HEK293T (cell line): ENCODE data around the gene LAMA3.

ENCODE experiments used
- CTCF ChIA-PET: fragments of 350-600 bp; formaldehyde crosslinking; extraction: SDS; loops from one replicate; lab custom pipeline; 2021; ENCODE audit warnings: antibody characterized with exemption, inconsistent platforms; lab: Yijun Ruan, JAX
- POLR2A ChIA-PET: fragments of 350-600 bp; formaldehyde crosslinking; extraction: SDS; loops from one replicate; lab custom pipeline; 2020; ENCODE audit warnings: antibody characterized with exemption, inconsistent platforms; lab: Yijun Ruan, JAX
- DNase-seq: peaks from one replicate; pipeline ENCODE4 v3.0.0; 2012; ENCODE audit warnings: mixed read lengths; ENCODE audit errors: extremely low spot score
- ARNT ChIP-seq: fragments of 450-650 bp; IDR thresholded peaks from 2 replicates; pipeline ENCODE4 v1.6.1; 2017; ENCODE audit warnings: mild to moderate bottlenecking
- BHLHE40 ChIP-seq: fragments of 450-650 bp; IDR thresholded peaks from 2 replicates; pipeline ENCODE4 v1.6.1; 2016; ENCODE audit warnings: mild to moderate bottlenecking, moderate library complexity, borderline replicate concordance
- CTBP1 ChIP-seq: fragments of 450-650 bp; IDR thresholded peaks from 2 replicates; pipeline ENCODE4 v1.6.1; 2016; ENCODE audit warnings: borderline replicate concordance
- ELF4 ChIP-seq: fragments of 450-650 bp; IDR thresholded peaks from 2 replicates; pipeline ENCODE4 v1.6.1; 2017; ENCODE audit warnings: antibody characterized with exemption
- FOXA1 ChIP-seq: fragments of 450-650 bp; IDR thresholded peaks from 2 replicates; pipeline ENCODE4 v1.6.1; 2016; ENCODE audit warnings: mild to moderate bottlenecking
- FOXK2 ChIP-seq: fragments of 450-650 bp; IDR thresholded peaks from 2 replicates; pipeline ENCODE4 v1.6.1; 2016; ENCODE audit warnings: mild to moderate bottlenecking
- FOXM1 ChIP-seq: fragments of 450-650 bp; IDR thresholded peaks from 2 replicates; pipeline ENCODE4 v1.6.1; 2017; ENCODE audit warnings: mild to moderate bottlenecking, borderline replicate concordance
- HDGF ChIP-seq: fragments of 450-650 bp; IDR thresholded peaks from 2 replicates; pipeline ENCODE4 v1.6.1; 2017; ENCODE audit warnings: antibody characterized with exemption, borderline replicate concordance
- L3MBTL2 ChIP-seq: fragments of 450-650 bp; conservative IDR thresholded peaks from 2 replicates; pipeline ENCODE4 v1.6.1; 2016; ENCODE audit warnings: mild to moderate bottlenecking
- LEF1 ChIP-seq: fragments of 450-650 bp; IDR thresholded peaks from 2 replicates; pipeline ENCODE4 v1.6.1; 2017; ENCODE audit warnings: mild to moderate bottlenecking, borderline replicate concordance
- NFRKB ChIP-seq: fragments of 450-650 bp; IDR thresholded peaks from 2 replicates; pipeline ENCODE4 v1.6.1; 2016; ENCODE audit warnings: mild to moderate bottlenecking, moderate library complexity
- SP1 ChIP-seq: fragments of 450-650 bp; IDR thresholded peaks from 2 replicates; pipeline ENCODE4 v1.6.1; 2017
- SUZ12 ChIP-seq: fragments of 450-650 bp; IDR thresholded peaks from 2 replicates; pipeline ENCODE4 v1.6.1; 2016; ENCODE audit warnings: mild to moderate bottlenecking
- TARDBP ChIP-seq: fragments of 450-650 bp; IDR thresholded peaks from 2 replicates; pipeline ENCODE4 v1.6.1; 2016
- ZNF384 ChIP-seq: fragments of 450-650 bp; IDR thresholded peaks from 2 replicates; pipeline ENCODE4 v1.6.1; 2016
- TF ChIP-seq, protein P1 (sequence below): fragments of 450-650 bp; IDR thresholded peaks from 2 replicates; pipeline ENCODE4 v1.6.1; 2016

LAMA3 gene

DNA sequence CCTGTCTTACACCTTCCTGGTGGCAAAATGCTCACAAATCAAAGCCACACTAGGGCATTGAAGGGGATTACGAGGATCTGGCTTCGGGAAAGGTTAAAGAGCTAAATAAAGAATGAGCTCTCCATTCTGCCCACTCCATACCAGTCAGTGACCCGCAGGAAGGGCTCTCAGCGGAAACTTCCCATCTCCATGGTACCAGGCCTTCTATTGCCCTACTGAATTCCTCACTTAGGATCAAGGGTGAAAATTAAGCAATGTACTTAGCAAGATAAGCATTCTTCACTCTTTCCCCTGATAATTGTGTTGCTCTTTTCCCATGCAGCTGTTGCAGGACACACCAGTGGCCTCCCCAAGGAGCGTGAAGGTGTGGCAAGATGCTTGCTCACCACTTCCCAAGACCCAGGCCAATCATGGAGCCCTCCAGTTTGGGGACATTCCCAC, 249.7 kb downstream of the LAMA3 start:
- no peak for TF ChIP-seq CTBP1
- no peak for TF ChIP-seq TARDBP
- TF ChIP-seq ELF4 = no peak
- no peak for TF ChIP-seq FOXM1
- no peak for TF ChIP-seq BHLHE40
- TF ChIP-seq FOXK2 = no peak
- TF ChIP-seq ARNT = no peak
- no peak for TF ChIP-seq SUZ12
- no peak for TF ChIP-seq SP1
- no peak for TF ChIP-seq NFRKB
- POLR2A ChIA-PET = no interaction called here
- CTCF ChIA-PET = interaction anchor here (0.9 kb wide), 1 partner anchor 20 kb away, joined by 6 read pairs; no protein-coding TSS in a partner anchor
- no peak for DNase-seq

GRCh38 chr18:23939366-23939765, 250.1 kb downstream of the LAMA3 start:
- CTCF ChIA-PET = interaction anchor here (0.9 kb wide), 1 partner anchor 21 kb away, joined by 6 read pairs; no protein-coding TSS in a partner anchor
- TF ChIP-seq LEF1 (no peak), L3MBTL2 (no peak), BHLHE40 (no peak), HDGF (no peak), FOXK2 (no peak), FOXM1 (no peak), FOXA1 (no peak), ELF4 (no peak), SUZ12 (no peak), ZNF384 (no peak), NFRKB (no peak), TARDBP (no peak)
- TF ChIP-seq, protein P1, sequence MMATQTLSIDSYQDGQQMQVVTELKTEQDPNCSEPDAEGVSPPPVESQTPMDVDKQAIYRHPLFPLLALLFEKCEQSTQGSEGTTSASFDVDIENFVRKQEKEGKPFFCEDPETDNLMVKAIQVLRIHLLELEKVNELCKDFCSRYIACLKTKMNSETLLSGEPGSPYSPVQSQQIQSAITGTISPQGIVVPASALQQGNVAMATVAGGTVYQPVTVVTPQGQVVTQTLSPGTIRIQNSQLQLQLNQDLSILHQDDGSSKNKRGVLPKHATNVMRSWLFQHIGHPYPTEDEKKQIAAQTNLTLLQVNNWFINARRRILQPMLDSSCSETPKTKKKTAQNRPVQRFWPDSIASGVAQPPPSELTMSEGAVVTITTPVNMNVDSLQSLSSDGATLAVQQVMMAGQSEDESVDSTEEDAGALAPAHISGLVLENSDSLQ = no peak
- no peak for DNase-seq
- POLR2A ChIA-PET = no interaction called here

GRCh38 chr18:23939896-23940295, 250.6 kb downstream of the LAMA3 start:
- ChIA-PET POLR2A (no interaction called here), CTCF (no interaction called here)
- TF ChIP-seq SUZ12 (no peak), LEF1 (no peak), ARNT (no peak), BHLHE40 (no peak), FOXA1 (no peak), FOXK2 (no peak), SP1 (no peak), CTBP1 (no peak), L3MBTL2 (no peak), ELF4 (no peak), ZNF384 (no peak), NFRKB (no peak), FOXM1 (no peak), TARDBP (no peak), HDGF (no peak)
- TF ChIP-seq, protein P1 = no peak
- no peak for DNase-seq

DNA sequence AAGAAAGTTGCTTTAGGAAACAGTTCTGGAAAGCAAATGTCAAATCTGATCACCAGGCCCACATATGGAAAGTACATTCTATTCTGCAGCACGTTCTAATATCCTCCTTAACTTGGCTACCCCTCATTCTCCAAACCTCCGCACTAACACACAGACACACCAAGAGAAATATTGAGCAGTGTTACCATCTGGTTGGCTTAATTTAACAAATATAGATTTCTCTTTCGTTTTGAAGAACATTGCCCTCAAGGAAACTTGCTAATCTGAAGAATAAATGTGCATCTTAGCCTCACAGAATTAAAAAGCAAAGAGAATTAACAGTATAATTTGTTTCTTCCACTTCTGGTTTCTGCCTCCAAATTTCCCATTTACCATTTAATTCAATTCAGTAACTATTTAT, 252.5 kb downstream of the LAMA3 start:
- TF ChIP-seq TARDBP (no peak), L3MBTL2 (no peak), SP1 (no peak), FOXK2 (no peak), ARNT (no peak), FOXA1 (no peak), FOXM1 (no peak), NFRKB (no peak), LEF1 (no peak), BHLHE40 (no peak), ELF4 (no peak), CTBP1 (no peak)
- TF ChIP-seq, protein P1 = no peak
- ChIA-PET CTCF (interaction anchor here (1.4 kb wide), 1 partner anchor 24 kb away, joined by 3 read pairs; no protein-coding TSS in a partner anchor), POLR2A (no interaction called here)
- DNase-seq = no peak

GRCh38 chr18:23943104-23943503, 253.9 kb downstream of the LAMA3 start:
- ChIA-PET CTCF (no interaction called here), POLR2A (no interaction called here)
- no peak for DNase-seq
- TF ChIP-seq LEF1 = no peak
- TF ChIP-seq NFRKB = no peak
- no peak for TF ChIP-seq ARNT
- no peak for TF ChIP-seq FOXA1
- TF ChIP-seq TARDBP = no peak
- no peak for TF ChIP-seq SP1
- no peak for TF ChIP-seq ZNF384
- TF ChIP-seq FOXM1 = no peak
- TF ChIP-seq, protein P1 = no peak
